Measurements from ENCODE around the gene PLA2R1. TPM values are rescaled to one million over a fixed set of nuclear protein-coding genes. Genes with fewer than 3 reads are reported as not detected.

PLA2R1 gene
- polyA plus RNA-seq, 1 of the 3 experiments (the other 2 are of a cell fraction), result not detected

DNA sequence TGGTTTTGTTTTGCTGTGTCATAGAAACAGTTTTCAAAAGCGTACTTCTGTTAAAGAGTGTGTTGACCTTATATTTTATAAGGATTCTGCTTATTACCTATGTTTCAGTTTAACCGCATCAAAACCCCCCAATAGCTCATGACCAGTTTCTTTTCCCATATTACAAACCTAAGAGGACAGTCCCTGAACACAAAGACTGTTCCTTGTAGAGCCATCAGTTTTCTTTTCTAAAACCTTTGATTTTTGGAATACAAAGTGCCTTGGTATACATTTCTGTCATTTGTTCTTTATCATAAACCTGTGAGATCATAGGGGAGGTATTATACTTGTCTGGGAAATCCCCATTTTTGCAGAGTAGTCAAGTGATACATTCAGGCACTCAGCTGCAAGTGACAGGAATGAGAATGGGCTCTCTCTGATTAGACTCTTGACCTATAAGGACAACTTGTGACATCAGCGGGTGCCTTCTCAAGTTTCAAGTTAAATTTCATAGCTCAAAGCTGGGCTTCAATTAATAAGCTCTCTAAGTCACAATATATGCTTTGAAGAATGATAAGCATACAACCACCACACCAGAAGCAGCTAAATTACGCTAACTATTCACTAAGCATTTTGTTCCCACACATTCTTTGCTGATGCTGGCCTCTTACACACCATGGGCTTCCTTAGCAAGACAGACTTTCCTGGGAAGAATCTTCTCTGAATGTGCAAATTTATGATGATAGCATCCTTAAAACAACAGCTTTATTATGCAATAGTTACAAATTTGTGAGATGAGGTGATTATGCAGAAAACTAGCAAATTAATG, 167.0 kb downstream of the PLA2R1 start (continued):
- TF ChIP-seq, protein P1, sequence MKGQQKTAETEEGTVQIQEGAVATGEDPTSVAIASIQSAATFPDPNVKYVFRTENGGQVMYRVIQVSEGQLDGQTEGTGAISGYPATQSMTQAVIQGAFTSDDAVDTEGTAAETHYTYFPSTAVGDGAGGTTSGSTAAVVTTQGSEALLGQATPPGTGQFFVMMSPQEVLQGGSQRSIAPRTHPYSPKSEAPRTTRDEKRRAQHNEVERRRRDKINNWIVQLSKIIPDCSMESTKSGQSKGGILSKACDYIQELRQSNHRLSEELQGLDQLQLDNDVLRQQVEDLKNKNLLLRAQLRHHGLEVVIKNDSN (IDR thresholded peaks at IDR 0.05; ENCODE audit: borderline replicate concordance, low read depth), result no peak
- TF ChIP-seq SMC3 (IDR thresholded peaks at IDR 0.05; ENCODE audit: low read depth, low read length) (no peak), MEF2A (IDR thresholded peaks at IDR 0.05; ENCODE audit: borderline replicate concordance, low read depth) (no peak)

DNA sequence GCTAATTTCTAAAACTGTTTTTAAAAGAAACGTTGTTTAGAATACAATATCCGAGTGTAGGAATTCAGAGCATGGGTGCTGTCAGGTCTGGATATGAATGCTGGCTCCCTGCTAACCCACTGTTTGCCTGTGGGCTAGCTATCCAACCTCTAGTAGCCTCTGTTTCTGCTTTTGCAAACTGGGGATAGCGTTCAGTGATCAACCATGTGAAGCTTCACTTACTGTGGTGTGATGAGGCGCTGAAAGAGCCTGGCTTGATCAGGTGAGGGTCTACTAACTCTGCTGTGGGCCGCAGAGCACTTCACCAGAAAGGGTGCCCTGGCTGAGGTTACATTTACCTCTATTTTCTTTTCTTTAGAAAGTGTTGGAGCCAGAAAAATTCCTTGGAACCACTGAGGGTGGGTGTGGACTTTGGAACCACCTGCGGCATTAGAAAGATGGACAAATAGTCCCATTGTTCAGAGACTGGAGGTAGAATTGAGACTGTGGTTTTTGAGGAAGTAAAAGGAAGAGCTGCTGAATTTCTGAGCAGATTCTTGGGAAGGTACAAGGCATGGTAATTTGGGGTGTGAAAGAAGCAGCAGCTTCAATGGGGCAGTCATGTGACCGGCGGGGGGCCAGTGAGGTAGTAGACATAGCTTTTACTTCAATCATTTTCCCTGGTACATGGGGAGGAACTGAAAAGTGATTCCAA, 168.1 kb downstream of the PLA2R1 start:
- WGBS (ENCODE audit: low lambda C conversion rate), result 95% methylated on average over 8 of the region's 8 CpGs
- Histone ChIP-seq H3K4me1 (ENCODE audit: control insufficient read depth in 1 of 2, insufficient read depth in 2 of 2, low read depth in 1 of 2, low read length in 1 of 2) (no peaks in the 10 kb centered on the region; a peak in 2 of 4 replicates), H3F3A (replicated peaks; ENCODE audit: insufficient read depth) (no peaks in the 10 kb centered on the region), H3K9me2 (no peaks in the 10 kb centered on the region), H3K79me2 (ENCODE audit: insufficient read depth) (no peaks in the 10 kb centered on the region), H2AFZ (ENCODE audit: low read depth) (no peak overlapping the region), H3K4me2 (no peak overlapping the region), H3K27ac (ENCODE audit: low read depth in 2 of 2, low read length in 1 of 2) (no peak overlapping the region), H3K27me3 (ENCODE audit: insufficient read depth) (no peaks in the 10 kb centered on the region; the same call in 1 of the 2 replicates), H4K20me1 (ENCODE audit: insufficient read depth) (no peaks in the 10 kb centered on the region), H3K36me3 (replicated peaks in 1 of 2; ENCODE audit: control insufficient read depth in 1 of 2, insufficient read depth in 2 of 2, low read length in 1 of 2) (no peaks in the 10 kb centered on the region), H3K9ac (no peak overlapping the region), H3K4me3 (ENCODE audit: low read depth in 2 of 2, low read length in 1 of 2) (no peak overlapping the region), H3K9me3 (no peaks in the 10 kb centered on the region)
- POLR2A ChIA-PET, result no interaction called here
- CTCF ChIA-PET, result interaction anchor here (0.6 to 1.2 kb wide), 3 partner anchors 8 to 88 kb away, joined by 3 read pairs; no protein-coding TSS in a partner anchor
- no peak for DNase-seq
- TF ChIP-seq NRF1 (IDR thresholded peaks at IDR 0.05; ENCODE audit: low read depth, low read length), result no peak
- TF ChIP-seq, protein P1 (IDR thresholded peaks at IDR 0.05; ENCODE audit: borderline replicate concordance, low read depth), result no peak
- no peak for TF ChIP-seq RCOR1 (IDR thresholded peaks at IDR 0.05; ENCODE audit: low read length)
- no peak for TF ChIP-seq GABPA (IDR thresholded peaks at IDR 0.05; ENCODE audit: low read depth)
- TF ChIP-seq MEF2A (IDR thresholded peaks at IDR 0.05; ENCODE audit: borderline replicate concordance, low read depth), result no peak
- TF ChIP-seq, protein P2, sequence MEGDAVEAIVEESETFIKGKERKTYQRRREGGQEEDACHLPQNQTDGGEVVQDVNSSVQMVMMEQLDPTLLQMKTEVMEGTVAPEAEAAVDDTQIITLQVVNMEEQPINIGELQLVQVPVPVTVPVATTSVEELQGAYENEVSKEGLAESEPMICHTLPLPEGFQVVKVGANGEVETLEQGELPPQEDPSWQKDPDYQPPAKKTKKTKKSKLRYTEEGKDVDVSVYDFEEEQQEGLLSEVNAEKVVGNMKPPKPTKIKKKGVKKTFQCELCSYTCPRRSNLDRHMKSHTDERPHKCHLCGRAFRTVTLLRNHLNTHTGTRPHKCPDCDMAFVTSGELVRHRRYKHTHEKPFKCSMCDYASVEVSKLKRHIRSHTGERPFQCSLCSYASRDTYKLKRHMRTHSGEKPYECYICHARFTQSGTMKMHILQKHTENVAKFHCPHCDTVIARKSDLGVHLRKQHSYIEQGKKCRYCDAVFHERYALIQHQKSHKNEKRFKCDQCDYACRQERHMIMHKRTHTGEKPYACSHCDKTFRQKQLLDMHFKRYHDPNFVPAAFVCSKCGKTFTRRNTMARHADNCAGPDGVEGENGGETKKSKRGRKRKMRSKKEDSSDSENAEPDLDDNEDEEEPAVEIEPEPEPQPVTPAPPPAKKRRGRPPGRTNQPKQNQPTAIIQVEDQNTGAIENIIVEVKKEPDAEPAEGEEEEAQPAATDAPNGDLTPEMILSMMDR (IDR thresholded peaks at IDR 0.05), result no peak
- no peak for TF ChIP-seq FOXM1 (IDR thresholded peaks at IDR 0.05; ENCODE audit: low read depth)

Measured in SK-N-SH (cell line).